GM19025 (cell line): ENCODE results near the gene FAM8A1.

ENCODE experiments used
- ATAC-seq: cut with Tn5 transposase; IDR thresholded peaks from one replicate; pipeline ENCODE4 v1.9.1; 2021; ENCODE audit warnings: mild to moderate bottlenecking, low read depth, moderate library complexity; ENCODE audit not compliant: unreplicated experiment

Gene FAM8A1

GRCh38 chr6:17653198-17653882 is 53.2 kb downstream of the FAM8A1 start:
- no peak for ATAC-seq

- no peak for ATAC-seq
Measured at GRCh38 chr6:17656092-17656491, 56.0 kb downstream of the FAM8A1 start.

- ATAC-seq, result no peak
Measured at GRCh38 chr6:17656644-17657043, 56.5 kb downstream of the FAM8A1 start.
